Sigmoid colon (tissue), 7 donors: ENCODE measurements around the gene GAL3ST2. TPM values are rescaled to one million over a fixed set of nuclear protein-coding genes. Genes with fewer than 3 reads are reported as not detected.
A peak's percentile ranks its signal among the peaks of the same experiment; 100 is the strongest.
"Not testable (repeated sequence)": the region's sequence is repeated elsewhere in the genome, so short reads cannot be mapped to it uniquely, and the experiment has no call there.

Experiments used
- DNase-seq: peaks from one replicate; pipeline ENCODE4 v3.0.0-alpha.2; 2019
- H3K27ac ChIP-seq, 4 donors: fragments of 200-600 bp; sonication (generic); one replicate each; pipeline ENCODE4 v1.5.1; 2016 to 2019; ENCODE audit warnings: mild to moderate bottlenecking in 1 of 4
- H3K27me3 ChIP-seq, 3 donors: fragments of 200-600 bp; sonication (generic); one replicate each; pipeline ENCODE4 v1.5.1; 2019; ENCODE audit warnings: mild to moderate bottlenecking in 1 of 3
- H3K36me3 ChIP-seq, 4 donors: fragments of 200-600 bp; sonication (generic); one replicate each; pipeline ENCODE4 v1.5.1; 2016 to 2019
- H3K4me1 ChIP-seq, 4 donors: fragments of 200-600 bp; sonication (generic); one replicate each; pipeline ENCODE4 v1.5.1; 2017 to 2019
- H3K4me3 ChIP-seq, 4 donors: fragments of 200-600 bp; sonication (generic); one replicate each; pipeline ENCODE4 v1.5.1; 2017 to 2019; ENCODE audit warnings: mild to moderate bottlenecking in 2 of 4, moderate library complexity in 1 of 4
- H3K9me3 ChIP-seq, 4 donors: fragments of 200-600 bp in 3 of 4; sonication (generic) in 3 of 4; one replicate each; pipeline versions ENCODE4 v1.5.1 to v1.6.1; 2013 to 2019
- CTCF ChIP-seq, 4 experiments: fragments of 450-650 bp in 3 of 4; fragments of 200-600 bp in 1 of 4; IDR thresholded peaks; one replicate each; pipeline ENCODE4 v1.5.1; 2016 to 2019; ENCODE audit warnings: antibody characterized with exemption in 4 of 4, mild to moderate bottlenecking in 3 of 4, moderate library complexity in 2 of 4
- EP300 ChIP-seq, 4 donors: sonication (generic); formaldehyde crosslinking; IDR thresholded peaks; one replicate each; pipeline ENCODE4 v1.6.1; 2017; ENCODE audit warnings: antibody characterized with exemption in 4 of 4
- POLR2A ChIP-seq, 2 donors: fragments of 450-650 bp; IDR thresholded peaks; one replicate each; pipeline ENCODE4 v1.6.1; 2016; ENCODE audit warnings: antibody characterized with exemption in 2 of 2, mild to moderate bottlenecking in 2 of 2, moderate library complexity in 2 of 2
- POLR2AphosphoS5 ChIP-seq, 4 donors: sonication (generic); formaldehyde crosslinking; IDR thresholded peaks; one replicate each; pipeline ENCODE4 v1.6.1; 2017; ENCODE audit warnings: antibody characterized with exemption in 4 of 4
- WGBS, 2 donors: extraction: QIAGEN DNeasy Blood & Tissue Kit; methylation state at CpG; one replicate each; pipeline ENCODE4 v1.1.7; 2013; 5-methylcytosine and 5-hydroxymethylcytosine counted together
- intact Hi-C: fragments of 100-400 bp; cut with DNase I; formaldehyde crosslinking; loops from one replicate; pipeline ENCODE4 v1.15.1; 2023
- polyA plus RNA-seq, 3 donors: library from polyadenylated mRNA; stranded (reverse); fragments of 200-250 nt; gene quantifications; one replicate each; pipeline ENCODE4 v1.2.3, GENCODE V29; 2013
- total RNA-seq, 4 donors: library from RNA; depleted of rRNA; stranded (reverse); fragments of >200 nt; gene quantifications; one replicate each; pipeline ENCODE4 v1.1.0, GENCODE V29; 2016
- donor health status: healthy with polysubstance abuse.
- donor health status: Bipolar disorder and iron deficiency.
- donor health status: healthy.

The GAL3ST2 gene
- total and polyA plus RNA-seq, 7 donors: 0.33 to 13.6 (median 3.0) TPM; not detected in 2

- H3K27ac ChIP-seq: no peak overlapping the region
- no peaks in the 10 kb centered on the region for H3K9me3 ChIP-seq
- peak; percentile 58 for DNase-seq
- intact Hi-C loops: no loop called here
- no peaks in the 10 kb centered on the region for H3K4me1 ChIP-seq
- H3K36me3 ChIP-seq: no peaks in the 10 kb centered on the region
- no peak for TF ChIP-seq POLR2A (IDR thresholded peaks at IDR 0.05)
- TF ChIP-seq CTCF (IDR thresholded peaks at IDR 0.05): no peak
- no peak for TF ChIP-seq POLR2AphosphoS5 (IDR thresholded peaks at IDR 0.05)
- no peak for TF ChIP-seq EP300 (IDR thresholded peaks at IDR 0.05)
- WGBS, 2 donors: 87 to 88% methylated on average over 31 of the region's 31 CpGs
- H3K27me3 ChIP-seq: peaks cover 0 to 45% (median 4%) of the 10 kb centered on the region in 3 donors
- no peak overlapping the region for H3K4me3 ChIP-seq
Measured at GRCh38 chr2:241820625-241821384, 44.2 kb downstream of the GAL3ST2 start.

DNA sequence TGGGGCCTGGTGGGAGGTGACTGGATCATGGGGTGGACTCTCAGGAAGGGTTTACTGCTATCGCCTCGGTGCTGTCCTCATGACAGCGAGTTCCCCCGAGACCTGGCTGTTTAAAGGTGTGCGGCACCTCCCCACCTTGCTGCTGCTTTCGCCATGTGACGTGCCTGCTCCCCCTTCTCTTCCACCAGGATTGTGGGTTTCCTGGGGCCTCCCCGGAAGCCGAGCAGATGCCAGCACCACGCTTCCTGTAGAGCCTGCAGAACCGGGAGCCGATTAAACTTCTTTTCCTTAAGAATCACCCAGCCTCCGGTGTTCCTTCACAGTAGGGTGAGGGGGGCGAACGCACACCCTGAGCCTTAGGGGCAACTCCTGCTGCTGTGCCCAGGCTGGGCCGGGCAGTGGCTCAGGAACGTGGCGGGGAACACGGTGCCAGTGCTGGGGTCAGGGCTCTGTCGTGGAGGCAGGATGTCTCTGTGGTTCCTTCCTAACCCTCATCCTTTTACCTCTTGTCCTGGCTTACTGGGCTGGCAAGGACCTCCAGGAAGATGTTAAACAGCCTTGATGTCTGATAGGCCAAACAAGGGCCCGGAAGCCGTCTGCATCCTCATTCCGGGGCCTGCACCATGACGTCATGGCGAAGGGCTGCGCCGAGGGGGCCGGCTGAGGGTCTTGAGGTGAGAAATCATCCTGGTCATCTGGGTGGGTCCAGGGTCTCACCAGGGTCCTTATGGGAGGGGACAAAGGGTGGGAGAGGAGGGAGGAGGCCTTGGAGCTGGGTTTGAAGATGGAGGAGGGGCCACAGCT lies 45.0 kb downstream of the GAL3ST2 start:
- WGBS, 2 donors: 68 to 87% methylated on average over 28 of the region's 28 CpGs
- no peaks in the 10 kb centered on the region for H3K9me3 ChIP-seq
- no peaks in the 10 kb centered on the region for H3K4me1 ChIP-seq
- intact Hi-C loops: no loop called here
- H3K27me3 ChIP-seq: peaks cover 0 to 39% (median 0%) of the 10 kb centered on the region in 3 donors
- peak; percentile 63 for DNase-seq
- no peak overlapping the region for H3K4me3 ChIP-seq
- TF ChIP-seq CTCF (IDR thresholded peaks at IDR 0.05) (no peak), POLR2A (IDR thresholded peaks at IDR 0.05) (no peak), POLR2AphosphoS5 (IDR thresholded peaks at IDR 0.05) (no peak), EP300 (IDR thresholded peaks at IDR 0.05) (no peak)
- H3K36me3 ChIP-seq: no peaks in the 10 kb centered on the region
- H3K27ac ChIP-seq: no peak overlapping the region

DNA sequence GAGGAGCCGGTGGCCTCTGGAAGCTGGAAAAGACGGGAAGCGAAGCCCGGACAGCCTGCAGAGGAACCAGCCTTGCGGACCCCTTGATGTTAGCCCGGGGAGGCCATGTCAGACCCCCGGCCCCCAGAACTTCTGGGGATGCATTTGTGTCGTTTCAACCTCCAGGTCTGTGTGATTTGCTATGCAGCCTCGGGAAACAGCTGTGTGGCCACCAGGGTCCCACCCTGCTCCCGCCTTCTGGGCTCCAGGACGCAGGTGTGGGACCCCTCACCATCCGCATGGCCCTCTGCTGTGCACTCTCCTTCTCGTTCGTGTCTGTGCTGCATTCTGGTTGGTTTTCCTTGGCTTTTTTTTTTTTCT lies 45.6 kb downstream of the GAL3ST2 start:
- DNase-seq: no peak
- TF ChIP-seq POLR2A (IDR thresholded peaks at IDR 0.05) (no peak), POLR2AphosphoS5 (IDR thresholded peaks at IDR 0.05) (no peak)
- intact Hi-C loops: no loop called here
- Histone ChIP-seq H3K36me3 (no peaks in the 10 kb centered on the region), H3K4me1 (no peaks in the 10 kb centered on the region), H3K9me3 (no peaks in the 10 kb centered on the region), H3K4me3 (no peak overlapping the region), H3K27me3 (peaks cover 0 to 35% (median 0%) of the 10 kb centered on the region in 3 donors), H3K27ac (no peak overlapping the region)
- WGBS, 2 donors: 77 to 87% methylated on average over 14 of the region's 14 CpGs

GRCh38 chr2:241823531-241824437 lies 47.2 kb downstream of the GAL3ST2 start:
- H3K4me1 ChIP-seq, H3K36me3 ChIP-seq, H3K27ac ChIP-seq, intact Hi-C loops, H3K9me3 ChIP-seq, H3K4me3 ChIP-seq: not testable (repeated sequence)
- WGBS, 2 donors: 92 to 93% methylated on average over 45 of the region's 45 CpGs
- peaks cover 0 to 26% (median 0%) of the 10 kb centered on the region in 3 donors for H3K27me3 ChIP-seq
- DNase-seq: peak; percentile 38

- no peaks in the 10 kb centered on the region for H3K9me3 ChIP-seq
- intact Hi-C loops: no loop called here
- 79 to 88% methylated on average over 2 of the region's 2 CpGs for WGBS, 2 donors
Measured at GRCh38 chr2:241827394-241827793, 50.8 kb downstream of the GAL3ST2 start.

More at GRCh38 chr2:241827394-241827793, 50.8 kb downstream of the GAL3ST2 start:
- TF ChIP-seq POLR2A (IDR thresholded peaks at IDR 0.05): no peak
- no peak for TF ChIP-seq POLR2AphosphoS5 (IDR thresholded peaks at IDR 0.05)
- no peak for TF ChIP-seq CTCF (IDR thresholded peaks at IDR 0.05)
- no peak for TF ChIP-seq EP300 (IDR thresholded peaks at IDR 0.05)
- Histone ChIP-seq H3K27ac (no peak overlapping the region), H3K36me3 (no peaks in the 10 kb centered on the region), H3K4me3 (no peak overlapping the region), H3K4me1 (no peaks in the 10 kb centered on the region), H3K27me3 (peaks cover 0 to 2% (median 0%) of the 10 kb centered on the region in 3 donors)
- DNase-seq: no peak
